ENCODE measurements around the gene ASPHD1. TPM values are rescaled to one million over a fixed set of nuclear protein-coding genes. Genes with fewer than 3 reads are reported as not detected.
A peak's percentile ranks its signal among the peaks of the same experiment; 100 is the strongest.

ASPHD1 gene
- total RNA-seq, result 10 to 100 TPM in 7 of 8 experiments, 1 to 10 TPM in 1; 8.9 to 30.8 (median 16.9) TPM

DNA sequence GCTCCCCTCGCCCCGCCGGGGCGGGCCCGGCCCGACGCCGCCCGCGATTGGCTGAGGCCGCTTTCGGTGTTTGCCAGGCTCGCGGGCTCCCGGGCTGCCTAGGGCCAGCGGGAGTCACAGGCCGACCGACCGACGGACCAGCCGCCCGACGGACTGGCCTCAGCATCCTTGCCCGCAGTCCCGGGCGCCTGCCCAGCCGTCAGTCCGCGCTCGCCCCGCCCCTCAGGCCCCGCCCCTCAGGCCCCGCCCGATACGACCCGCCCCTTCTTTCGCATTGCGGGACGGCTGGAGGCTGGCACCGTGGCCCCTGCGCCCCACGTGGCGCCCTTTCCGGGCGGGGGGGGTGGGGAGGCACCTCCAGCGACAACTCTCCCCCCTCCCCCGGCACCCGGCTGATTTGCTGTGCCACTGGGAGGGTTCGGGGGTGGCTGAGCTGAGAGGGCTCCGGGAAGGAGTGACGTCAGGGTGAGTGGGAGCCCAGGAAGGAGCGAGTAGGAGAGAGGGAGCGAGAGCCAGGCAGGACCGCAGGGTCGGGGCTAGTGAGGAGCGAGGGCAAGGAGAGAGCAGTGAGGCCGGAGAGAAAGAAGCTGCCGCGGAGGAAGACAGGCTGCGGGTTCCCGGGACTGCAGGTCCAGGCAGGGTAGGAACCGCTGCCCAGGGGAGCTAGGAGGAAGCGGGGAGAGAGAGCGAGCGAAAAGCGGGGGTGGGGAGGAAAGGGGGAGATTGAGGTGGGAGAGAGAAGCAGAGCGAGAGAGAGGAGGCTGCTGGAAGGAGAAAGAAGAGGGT is at the start of gene ASPHD1:
TSS of gene ASPHD1 (plus strand) at position 387 of the 786 bp plus-strand sequence. CDS start 484 bp downstream, outside the sequence.
- peak; percentile 73 to 84 (median 82) for ATAC-seq (replicated peaks in 6 of 8)

GRCh38 chr16:29850998-29851397 is 49.3 kb upstream of the ASPHD1 start:
- WGBS, 10 experiments, result 92 to 100% methylated on average over 1 to 2 of the region's 3 CpGs; no CpG with 5 or more reads in 8 of the 10 experiments
- H3K27ac ChIP-seq, result no peak overlapping the region
- ATAC-seq (replicated peaks in 6 of 8), result no peak
- in situ Hi-C loops (cut with MboI; ENCODE audit: low pct_unique_long_range_greater_than_20kb in 2 of 9, low sequenced_read_pairs in 9 of 9, unreplicated experiment in 9 of 9), result loop anchor here in 1 of 9 experiments (25.0 kb wide), 1 partner anchor 111 kb away; the partner anchor contains the start of genes TAOK2 and TMEM219
- no peaks in the 10 kb centered on the region for H3K4me1 ChIP-seq (replicated peaks in 1 of 2)
- H3K4me3 ChIP-seq, result no peak overlapping the region

More for the DNA sequence above, at the start of gene ASPHD1:
- Histone ChIP-seq H3K4me1 (replicated peaks in 1 of 2) (peaks cover 22 to 23% of the 10 kb centered on the region in 2 donors), H3K27ac (peak within 1 kb of the TSS; percentile 86 to 88), H3K4me3 (peak within 1 kb of the TSS; percentile 39 to 65 (median 46))
- in situ Hi-C loops (cut with MboI; ENCODE audit: low pct_unique_long_range_greater_than_20kb in 2 of 9, low sequenced_read_pairs in 9 of 9, unreplicated experiment in 9 of 9), result loop anchor here in 1 of 9 experiments (25.0 kb wide), 1 partner anchor 88 kb away; the partner anchor contains the start of genes MAZ, MVP, PAGR1 and PRRT2
- WGBS, 10 experiments, result 0 to 20% (median 4%) methylated on average over 3 to 8 of the region's 67 CpGs; no CpG with 5 or more reads in 7 of the 10 experiments

- Histone ChIP-seq H3K4me3 (no peak overlapping the region), H3K27ac (no peak overlapping the region), H3K4me1 (replicated peaks in 1 of 2) (no peaks in the 10 kb centered on the region)
- in situ Hi-C loops (cut with MboI; ENCODE audit: low pct_unique_long_range_greater_than_20kb in 2 of 9, low sequenced_read_pairs in 9 of 9, unreplicated experiment in 9 of 9), result loop anchor here in 1 of 9 experiments (25.0 kb wide), 1 partner anchor 110 kb away; the partner anchor contains the start of genes TAOK2 and TMEM219
- ATAC-seq (replicated peaks in 6 of 8), result peak; percentile 19 to 84 (median 65)
- WGBS, 10 experiments, result 0 to 100% (median 80%) methylated on average over 1 to 7 of the region's 7 CpGs; no CpG with 5 or more reads in 3 of the 10 experiments
Measured at GRCh38 chr16:29852654-29853053, 47.6 kb upstream of the ASPHD1 start.

- no peak for ATAC-seq (replicated peaks in 6 of 8)
- in situ Hi-C loops (cut with MboI; ENCODE audit: low pct_unique_long_range_greater_than_20kb in 2 of 9, low sequenced_read_pairs in 9 of 9, unreplicated experiment in 9 of 9), result loop anchor here in 1 of 9 experiments (25.0 kb wide), 1 partner anchor 108 kb away; the partner anchor contains the start of genes TAOK2 and TMEM219
- Histone ChIP-seq H3K27ac (no peak overlapping the region), H3K4me3 (no peak overlapping the region), H3K4me1 (replicated peaks in 1 of 2) (no peaks in the 10 kb centered on the region)
- 63 to 100% (median 82%) methylated on average over 1 to 3 of the region's 5 CpGs; no CpG with 5 or more reads in 5 of the 10 experiments for WGBS, 10 experiments
Measured at GRCh38 chr16:29854520-29855100, 45.7 kb upstream of the ASPHD1 start.

GRCh38 chr16:29857133-29857760 is 43.0 kb upstream of the ASPHD1 start:
- Histone ChIP-seq H3K4me1 (replicated peaks in 1 of 2) (peaks cover 5 to 8% of the 10 kb centered on the region in 2 donors), H3K4me3 (no peak overlapping the region), H3K27ac (no peak overlapping the region)
- 0 to 100% (median 79%) methylated on average over 1 to 5 of the region's 7 CpGs; no CpG with 5 or more reads in 1 of the 10 experiments for WGBS, 10 experiments
- peak in 1 of 8 experiments; percentile 15 for ATAC-seq (replicated peaks in 6 of 8)
- in situ Hi-C loops (cut with MboI; ENCODE audit: low pct_unique_long_range_greater_than_20kb in 2 of 9, low sequenced_read_pairs in 9 of 9, unreplicated experiment in 9 of 9), result loop anchor here in 1 of 9 experiments (25.0 kb wide), 1 partner anchor 105 kb away; the partner anchor contains the start of genes TAOK2 and TMEM219

- in situ Hi-C loops (cut with MboI; ENCODE audit: low pct_unique_long_range_greater_than_20kb in 2 of 9, low sequenced_read_pairs in 9 of 9, unreplicated experiment in 9 of 9), result loop anchor here in 1 of 9 experiments (25.0 kb wide), 1 partner anchor 104 kb away; the partner anchor contains the start of genes TAOK2 and TMEM219
- H3K27ac ChIP-seq, result no peak overlapping the region
- no peak overlapping the region for H3K4me3 ChIP-seq
- ATAC-seq (replicated peaks in 6 of 8), result no peak
- 52 to 100% (median 84%) methylated on average over 1 to 6 of the region's 10 CpGs for WGBS, 10 experiments
- H3K4me1 ChIP-seq (replicated peaks in 1 of 2), result peaks cover 5 to 8% of the 10 kb centered on the region in 2 donors
Measured at GRCh38 chr16:29858149-29858849, 42.0 kb upstream of the ASPHD1 start.

DNA sequence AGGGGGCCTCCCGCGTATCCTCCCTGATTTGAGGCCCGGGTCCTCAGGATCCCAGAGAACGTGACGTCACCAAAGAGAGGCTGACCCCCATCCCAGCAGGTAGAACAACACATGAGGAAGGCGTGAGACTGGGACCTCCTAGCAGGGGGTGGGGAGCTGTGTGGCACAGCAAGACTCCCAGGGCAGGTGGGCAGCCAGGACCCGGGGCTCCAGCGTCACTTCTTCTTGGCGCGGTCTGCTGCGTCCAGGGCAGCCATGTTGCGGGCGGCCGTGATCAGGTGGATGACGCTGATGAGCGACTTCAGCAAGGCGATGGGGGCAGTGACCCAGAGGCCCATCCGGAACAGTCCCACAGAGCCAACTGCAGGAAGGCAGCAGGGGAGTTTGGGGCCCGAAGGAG is 41.3 kb upstream of the ASPHD1 start:
- WGBS, 10 experiments, result 95 to 100% methylated on average over 4 of the region's 19 CpGs; no CpG with 5 or more reads in 8 of the 10 experiments
- no peak overlapping the region for H3K4me3 ChIP-seq
- H3K27ac ChIP-seq, result no peak overlapping the region
- H3K4me1 ChIP-seq (replicated peaks in 1 of 2), result peaks cover 9 to 12% of the 10 kb centered on the region in 2 donors
- no peak for ATAC-seq (replicated peaks in 6 of 8)
- in situ Hi-C loops (cut with MboI; ENCODE audit: low pct_unique_long_range_greater_than_20kb in 2 of 9, low sequenced_read_pairs in 9 of 9, unreplicated experiment in 9 of 9), result loop anchor here in 1 of 9 experiments (25.0 kb wide), 1 partner anchor 103 kb away; the partner anchor contains the start of genes TAOK2 and TMEM219

DNA sequence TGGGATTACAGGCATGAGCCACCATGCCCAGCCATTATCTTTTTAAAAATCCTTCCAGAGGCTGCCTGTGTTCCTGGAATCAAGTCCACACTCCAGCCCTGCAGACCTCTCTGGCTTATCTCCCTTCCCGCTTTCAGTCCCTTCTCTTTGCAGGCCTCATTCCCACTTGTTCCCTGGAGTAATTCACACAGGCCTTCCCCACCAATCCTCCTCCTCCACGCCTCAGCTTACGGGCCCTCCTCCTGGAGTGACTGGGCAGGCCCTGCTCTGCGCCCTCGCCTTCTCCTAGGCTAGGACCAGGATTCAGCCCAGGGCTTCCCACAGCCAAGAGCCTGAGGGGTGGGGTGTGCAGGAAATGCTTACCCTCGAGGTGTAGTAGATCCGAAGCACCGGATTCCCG is 40.1 kb upstream of the ASPHD1 start:
- Histone ChIP-seq H3K27ac (no peak overlapping the region), H3K4me3 (no peak overlapping the region), H3K4me1 (replicated peaks in 1 of 2) (peaks cover 9 to 12% of the 10 kb centered on the region in 2 donors)
- WGBS, 10 experiments, result 70 to 100% (median 95%) methylated on average over 1 to 4 of the region's 9 CpGs; no CpG with 5 or more reads in 4 of the 10 experiments
- in situ Hi-C loops (cut with MboI; ENCODE audit: low pct_unique_long_range_greater_than_20kb in 2 of 9, low sequenced_read_pairs in 9 of 9, unreplicated experiment in 9 of 9), result loop anchor here in 1 of 9 experiments (25.0 kb wide), 1 partner anchor 102 kb away; the partner anchor contains the start of genes TAOK2 and TMEM219
- ATAC-seq (replicated peaks in 6 of 8), result no peak

GRCh38 chr16:29862383-29862883 is 37.9 kb upstream of the ASPHD1 start:
- Histone ChIP-seq H3K4me1 (replicated peaks in 1 of 2) (peaks cover 9 to 12% of the 10 kb centered on the region in 2 donors), H3K27ac (peak overlapping the region; percentile 98 to 99), H3K4me3 (peak overlapping the region; percentile 77 to 83 (median 81))
- ATAC-seq (replicated peaks in 6 of 8), result peak; percentile 4 to 23 (median 16)
- WGBS, 10 experiments, result 0 to 7% (median 0%) methylated on average over 1 to 13 of the region's 27 CpGs; no CpG with 5 or more reads in 3 of the 10 experiments
- in situ Hi-C loops (cut with MboI; ENCODE audit: low pct_unique_long_range_greater_than_20kb in 2 of 9, low sequenced_read_pairs in 9 of 9, unreplicated experiment in 9 of 9), result loop anchor here in 1 of 9 experiments (25.0 kb wide), 1 partner anchor 100 kb away; the partner anchor contains the start of genes TAOK2 and TMEM219

- in situ Hi-C loops (cut with MboI; ENCODE audit: low pct_unique_long_range_greater_than_20kb in 2 of 9, low sequenced_read_pairs in 9 of 9, unreplicated experiment in 9 of 9), result loop anchor here in 1 of 9 experiments (25.0 kb wide), 1 partner anchor 99 kb away; the partner anchor contains the start of genes TAOK2 and TMEM219
- peak; percentile 94 to 98 (median 96) for ATAC-seq (replicated peaks in 6 of 8)
- Histone ChIP-seq H3K27ac (peak within 1 kb of the TSS; percentile 98 to 99), H3K4me1 (replicated peaks in 1 of 2) (peaks cover 9 to 12% of the 10 kb centered on the region in 2 donors), H3K4me3 (peak within 1 kb of the TSS; percentile 77 to 83 (median 81))
- WGBS, 10 experiments, result 0 to 18% (median 0%) methylated on average over 1 to 16 of the region's 57 CpGs; no CpG with 5 or more reads in 2 of the 10 experiments
Measured at GRCh38 chr16:29862884-29863668, 37.2 kb upstream of the ASPHD1 start, which contains the start of gene CDIPT. Gene CDIPT, minus strand, starts transcription at chr16:29863226. Its CDS starts 369 bp downstream, at chr16:29862857.

- in situ Hi-C loops (cut with MboI; ENCODE audit: low pct_unique_long_range_greater_than_20kb in 2 of 9, low sequenced_read_pairs in 9 of 9, unreplicated experiment in 9 of 9), result loop anchor here in 1 of 9 experiments (25.0 kb wide), 1 partner anchor 99 kb away; the partner anchor contains the start of genes TAOK2 and TMEM219
- ATAC-seq (replicated peaks in 6 of 8), result no peak
- peak overlapping the region in 1 of 2 donors; percentile 3 for H3K27ac ChIP-seq
Measured at GRCh38 chr16:29863669-29863984, 36.7 kb upstream of the ASPHD1 start.

More at GRCh38 chr16:29863669-29863984, 36.7 kb upstream of the ASPHD1 start:
- 42 to 70% methylated on average over 2 to 10 of the region's 16 CpGs; no CpG with 5 or more reads in 8 of the 10 experiments for WGBS, 10 experiments
- H3K4me3 ChIP-seq, result peak overlapping the region in 3 of 5 donors; percentile 77 to 83 (median 82)
- peaks cover 9 to 12% of the 10 kb centered on the region in 2 donors for H3K4me1 ChIP-seq (replicated peaks in 1 of 2)
